HG03108 (cell line): ENCODE measurements around the gene LIPK.
"Not testable (repeated sequence)": the region's sequence is repeated elsewhere in the genome, so short reads cannot be mapped to it uniquely, and the experiment has no call there.

Experiments
- ATAC-seq: cut with Tn5 transposase; IDR thresholded peaks from one replicate; pipeline ENCODE4 v1.9.1; 2021; ENCODE audit warnings: moderate library complexity; ENCODE audit not compliant: unreplicated experiment

Gene LIPK

GRCh38 chr10:88709361-88709760, 3.3 kb downstream of the LIPK start:
- ATAC-seq: not testable (repeated sequence)

GRCh38 chr10:88715517-88715916, 9.5 kb downstream of the LIPK start:
- no peak for ATAC-seq

- ATAC-seq: no peak
Observed at GRCh38 chr10:88721392-88721791, 15.3 kb downstream of the LIPK start.

GRCh38 chr10:88725798-88726197, 19.7 kb downstream of the LIPK start:
- ATAC-seq: no peak

GRCh38 chr10:88728107-88728763, 22.2 kb downstream of the LIPK start:
- no peak for ATAC-seq

GRCh38 chr10:88730864-88731263, 24.8 kb downstream of the LIPK start:
- ATAC-seq: no peak

- no peak for ATAC-seq
Observed at GRCh38 chr10:88731296-88731695, 25.2 kb downstream of the LIPK start.

- no peak for ATAC-seq
Observed at GRCh38 chr10:88733215-88733614, 27.2 kb downstream of the LIPK start.

GRCh38 chr10:88735661-88736060, 29.6 kb downstream of the LIPK start:
- ATAC-seq: no peak

- ATAC-seq: not testable (repeated sequence)
Observed at GRCh38 chr10:88741921-88742320, 35.9 kb downstream of the LIPK start.

- no peak for ATAC-seq
Observed at GRCh38 chr10:88742448-88742847, 36.4 kb downstream of the LIPK start.

GRCh38 chr10:88744002-88744401, 38.0 kb downstream of the LIPK start:
- ATAC-seq: no peak

GRCh38 chr10:88745633-88746032, 39.6 kb downstream of the LIPK start:
- no peak for ATAC-seq

- no peak for ATAC-seq
Observed at GRCh38 chr10:88754287-88754686, 48.2 kb downstream of the LIPK start.

- peak; percentile 79 for ATAC-seq
Observed at GRCh38 chr10:88755753-88756152, 49.7 kb downstream of the LIPK start.

- ATAC-seq: no peak
Observed at GRCh38 chr10:88756660-88757059, 50.6 kb downstream of the LIPK start.

GRCh38 chr10:88759366-88760101, 53.5 kb downstream of the LIPK start, which contains the start of gene LIPN:
Gene LIPN, plus strand, starts transcription at chr10:88760020. Its CDS starts 1,386 bp downstream, at chr10:88761406.
- no peak for ATAC-seq

- no peak for ATAC-seq
Observed at GRCh38 chr10:88762906-88763305, 56.9 kb downstream of the LIPK start.

- ATAC-seq: no peak
Observed at GRCh38 chr10:88763441-88763840, 57.4 kb downstream of the LIPK start.

GRCh38 chr10:88764110-88764509, 58.1 kb downstream of the LIPK start:
- no peak for ATAC-seq

GRCh38 chr10:88765816-88766215, 59.8 kb downstream of the LIPK start:
- ATAC-seq: no peak

GRCh38 chr10:88769384-88769783, 63.3 kb downstream of the LIPK start:
- no peak for ATAC-seq
